ENCODE results near the gene AVL9. TPM values are rescaled to one million over a fixed set of nuclear protein-coding genes. Genes with fewer than 3 reads are reported as not detected.

The AVL9 gene
- total and polyA plus RNA-seq, 2 of the 4 experiments (the other 2 are of a cell fraction) = 13.1 to 21.7 TPM

- no CpG with 5 or more reads among the region's 1 CpG for WGBS, 2 experiments (ENCODE audit: extremely low coverage in 2 of 2, insufficient read length in 1 of 2)
- H3K23ac ChIP-seq (ENCODE audit: low read depth, low read length) = no peak overlapping the region
- H4K91ac ChIP-seq (ENCODE audit: insufficient read depth, low read depth, low read length) = no peak overlapping the region
- peak; percentile 49 for ATAC-seq (ENCODE audit: low read depth)
- no peaks in the 10 kb centered on the region for H3K27me3 ChIP-seq (ENCODE audit: control insufficient read depth, insufficient read depth, low read length)
- no peak overlapping the region for H3K18ac ChIP-seq (ENCODE audit: low read depth, low read length)
- no peaks in the 10 kb centered on the region for H3K9me3 ChIP-seq (ENCODE audit: control insufficient read depth, insufficient read depth, low read length)
- peaks cover 7% of the 10 kb centered on the region; the same call in 1 of the 2 replicates for H3K9me1 ChIP-seq (ENCODE audit: insufficient read depth, low read length)
- H4K8ac ChIP-seq (ENCODE audit: low read depth in 2 of 2, low read length in 2 of 2) = no peak overlapping the region
- H3K56ac ChIP-seq (ENCODE audit: extremely low read depth, insufficient read depth, low read length) = no peak overlapping the region
- CTCF ChIA-PET = interaction anchor here (1.3 kb wide), 1 partner anchor 45 kb away, joined by 3 read pairs; no protein-coding TSS in a partner anchor
- H2BK20ac ChIP-seq (ENCODE audit: low read depth, low read length) = 0 out of 2 replicates have a peak overlapping the region, but pooled peaks have one; percentile 18
- no peak overlapping the region for H2BK120ac ChIP-seq (ENCODE audit: low read depth, low read length)
- peak; percentile 62 for DNase-seq
- H3K79me1 ChIP-seq (ENCODE audit: low read depth in 1 of 2, low read length in 2 of 2) = peaks cover 3 to 34% of the 10 kb centered on the region in 2 experiments; a peak in 3 of 4 replicates
- peaks cover 7% of the 10 kb centered on the region for H3K4me1 ChIP-seq (ENCODE audit: control insufficient read depth, insufficient read depth, low read length)
- H3K4ac ChIP-seq (ENCODE audit: low read depth, low read length) = no peak overlapping the region
- H2AK9ac ChIP-seq (replicated peaks; ENCODE audit: low read depth, low read length, poor library complexity) = no peak overlapping the region
- peak overlapping the region; percentile 9 for H2BK5ac ChIP-seq (ENCODE audit: low read depth, low read length, poor library complexity, severe bottlenecking)
- H3K27ac ChIP-seq (ENCODE audit: insufficient read depth, low read length) = no peak overlapping the region
- no peak for TF ChIP-seq MAZ (IDR thresholded peaks at IDR 0.05; ENCODE audit: borderline replicate concordance, low read depth, low read length)
- TF ChIP-seq CEBPB (IDR thresholded peaks at IDR 0.05; ENCODE audit: low read depth, low read length) = peak; percentile 13; the same call in 1 of the 2 replicates
- peak; percentile 38; the same call in 1 of the 2 replicates for TF ChIP-seq FOS (IDR thresholded peaks at IDR 0.05; ENCODE audit: low read depth, low read length)
- no peak overlapping the region for H2BK15ac ChIP-seq (ENCODE audit: low read depth, low read length)
- peak overlapping the region; percentile 76; the same call in 1 of the 2 replicates for H3K4me2 ChIP-seq (ENCODE audit: low read depth, low read length)
- intact Hi-C loops (cut with micrococcal nuclease) = no loop called here
- in situ Hi-C loops (cut with MboI; ENCODE audit: low sequenced_read_pairs) = no loop called here
- BruUV-seq (replicated peaks) = no TSS peak
- no peak overlapping the region for H3K4me3 ChIP-seq (ENCODE audit: insufficient read depth, low read depth, low read length)
- H4K5ac ChIP-seq (ENCODE audit: low read depth, low read length) = no peak overlapping the region
- H3K36me3 ChIP-seq (ENCODE audit: control insufficient read depth, insufficient read depth, low read length) = no peaks in the 10 kb centered on the region
- H2AK5ac ChIP-seq (ENCODE audit: low read depth, low read length) = no peak overlapping the region
- H2AFZ ChIP-seq (replicated peaks; ENCODE audit: low read length, poor library complexity) = no peak overlapping the region
- H4K20me1 ChIP-seq (ENCODE audit: insufficient read depth, low read length) = peaks cover 30% of the 10 kb centered on the region
- dilution Hi-C loops (cut with HindIII; ENCODE audit: low sequenced_read_pairs, unreplicated experiment) = no loop called here
- no peak overlapping the region for H3K9ac ChIP-seq (ENCODE audit: low read depth, low read length)
- POLR2A ChIA-PET (ENCODE audit: unreplicated experiment) = no interaction called here
- H3K14ac ChIP-seq (replicated peaks; ENCODE audit: low read depth, low read length) = no peak overlapping the region
These were observed 5.6 kb downstream of the AVL9 start for GRCh38 chr7:32500922-32501341.

All from IMR-90 (cell line).